ENCODE results near the gene HK3. TPM values are rescaled to one million over a fixed set of nuclear protein-coding genes. Genes with fewer than 3 reads are reported as not detected.

The HK3 gene
- under 1 TPM; 0.46 to 0.81 TPM for total RNA-seq

GRCh38 chr5:176899296-176899891, at the start of gene HK3:
Gene HK3, minus strand, starts transcription at chr5:176899346. Its CDS starts 3,187 bp downstream, at chr5:176896159.
- Mint-ChIP-seq H3K36me3 (ENCODE audit: insufficient read depth in 2 of 2) (peaks cover 2 to 11% of the 10 kb centered on the region in 2 donors), H3K9me3 (no peaks in the 10 kb centered on the region), H3K27ac (no peak within 1 kb of the TSS), H3K27me3 (ENCODE audit: low read depth) (peaks cover 11% of the 10 kb centered on the region), H3K4me3 (no peak within 1 kb of the TSS), H3K4me1 (ENCODE audit: low read depth) (peaks cover 49% of the 10 kb centered on the region)
- ATAC-seq (replicated peaks in 1 of 2) (no peak), DNase-seq (no peak)

GRCh38 chr5:176948458-176948857, 49.3 kb upstream of the HK3 start:
- H3K36me3 Mint-ChIP-seq (ENCODE audit: insufficient read depth in 2 of 2): peaks cover 3 to 16% of the 10 kb centered on the region in 2 donors
- H3K27me3 Mint-ChIP-seq (ENCODE audit: low read depth): no peaks in the 10 kb centered on the region
- DNase-seq (no peak), ATAC-seq (replicated peaks in 1 of 2) (no peak)
- H3K4me3 Mint-ChIP-seq: no peak overlapping the region
- no peaks in the 10 kb centered on the region for H3K9me3 Mint-ChIP-seq
- peak overlapping the region; percentile 45 for H3K27ac Mint-ChIP-seq
- H3K4me1 Mint-ChIP-seq (ENCODE audit: low read depth): no peaks in the 10 kb centered on the region

- H3K27me3 Mint-ChIP-seq (ENCODE audit: low read depth): no peaks in the 10 kb centered on the region
- no peaks in the 10 kb centered on the region for H3K4me1 Mint-ChIP-seq (ENCODE audit: low read depth)
- ATAC-seq (replicated peaks in 1 of 2) (no peak), DNase-seq (no peak)
- H3K27ac Mint-ChIP-seq: no peak overlapping the region
- no peaks in the 10 kb centered on the region for H3K9me3 Mint-ChIP-seq
- H3K36me3 Mint-ChIP-seq (ENCODE audit: insufficient read depth in 2 of 2): peaks cover 6 to 20% of the 10 kb centered on the region in 2 donors
- H3K4me3 Mint-ChIP-seq: no peak overlapping the region
Measured at GRCh38 chr5:176947847-176948246, 48.7 kb upstream of the HK3 start.

DNA sequence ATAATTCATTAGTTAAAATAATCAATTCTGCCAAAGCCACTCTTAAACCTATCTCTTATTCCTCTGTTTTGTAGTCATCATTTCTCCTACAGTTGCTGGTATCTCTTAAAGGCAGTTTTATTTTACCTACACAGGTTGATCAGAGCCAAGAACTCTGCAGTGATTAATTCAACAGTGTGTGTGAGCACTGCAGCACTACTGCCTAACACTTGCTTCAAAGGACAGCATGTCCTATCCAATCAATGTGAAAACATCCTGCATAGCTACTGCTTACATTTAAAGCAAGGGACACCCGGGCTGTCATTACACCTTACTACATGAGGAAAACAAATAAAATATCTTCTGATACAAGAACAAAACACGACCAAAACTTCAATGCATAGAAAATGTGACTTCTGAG, 45.1 kb upstream of the HK3 start:
- no peak for DNase-seq
- ATAC-seq (replicated peaks in 1 of 2): peak in 1 of 2 donors; percentile 37
- Mint-ChIP-seq H3K27me3 (ENCODE audit: low read depth) (no peaks in the 10 kb centered on the region), H3K4me1 (ENCODE audit: low read depth) (no peaks in the 10 kb centered on the region), H3K27ac (peak overlapping the region; percentile 58), H3K4me3 (peak overlapping the region in 1 of 2 donors; percentile 11), H3K9me3 (no peaks in the 10 kb centered on the region), H3K36me3 (ENCODE audit: insufficient read depth in 2 of 2) (peaks cover 6 to 22% of the 10 kb centered on the region in 2 donors)

DNA sequence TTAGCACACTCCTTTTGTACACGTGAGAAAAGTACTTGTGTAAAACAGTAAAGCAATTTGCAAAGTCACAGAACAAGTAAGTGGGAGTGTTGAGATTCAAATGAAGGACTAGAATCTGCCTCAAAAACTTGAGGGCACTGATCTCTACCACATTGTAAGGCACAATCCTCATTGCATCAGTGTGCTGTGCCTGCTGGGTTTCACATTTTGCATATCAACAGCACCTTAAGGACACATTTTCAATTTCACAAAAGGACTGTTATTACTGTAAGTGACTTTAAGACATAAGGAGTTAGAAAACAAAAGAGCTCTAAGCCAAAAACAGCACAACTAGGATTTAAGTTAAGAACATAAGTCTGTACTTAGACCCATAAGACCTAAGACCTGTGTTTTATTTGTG, 44.7 kb upstream of the HK3 start:
- H3K36me3 Mint-ChIP-seq (ENCODE audit: insufficient read depth in 2 of 2): peaks cover 6 to 22% of the 10 kb centered on the region in 2 donors
- H3K4me3 Mint-ChIP-seq: peak overlapping the region in 1 of 2 donors; percentile 11
- no peaks in the 10 kb centered on the region for H3K9me3 Mint-ChIP-seq
- DNase-seq (no peak), ATAC-seq (replicated peaks in 1 of 2) (peak in 1 of 2 donors; percentile 83)
- H3K27ac Mint-ChIP-seq: peak overlapping the region; percentile 58
- no peaks in the 10 kb centered on the region for H3K27me3 Mint-ChIP-seq (ENCODE audit: low read depth)
- H3K4me1 Mint-ChIP-seq (ENCODE audit: low read depth): no peaks in the 10 kb centered on the region

DNA sequence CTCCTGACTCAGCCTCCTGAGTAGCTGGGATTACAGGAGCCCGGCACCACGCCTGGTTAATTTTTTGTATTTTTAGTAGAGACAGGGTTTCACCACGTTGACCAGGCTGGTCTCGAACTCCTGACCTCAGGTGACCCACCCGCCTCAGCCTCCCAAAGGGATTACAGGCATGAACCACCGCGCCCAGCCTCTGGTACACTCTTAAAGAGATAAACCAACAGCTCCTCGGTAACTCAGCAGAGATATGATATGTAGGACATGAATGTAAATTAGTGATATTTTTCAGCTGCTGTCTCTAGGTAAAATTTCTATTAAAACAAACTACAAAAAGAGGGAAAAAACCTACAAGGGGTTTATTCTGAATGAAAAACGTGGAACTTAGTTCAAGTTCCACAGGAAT, 42.8 kb upstream of the HK3 start:
- no peak for DNase-seq
- Mint-ChIP-seq H3K27ac (no peak overlapping the region), H3K9me3 (no peaks in the 10 kb centered on the region), H3K4me1 (ENCODE audit: low read depth) (no peaks in the 10 kb centered on the region), H3K27me3 (ENCODE audit: low read depth) (no peaks in the 10 kb centered on the region), H3K4me3 (no peak overlapping the region), H3K36me3 (ENCODE audit: insufficient read depth in 2 of 2) (peaks cover 3 to 20% of the 10 kb centered on the region in 2 donors)
- ATAC-seq (replicated peaks in 1 of 2): no peak

DNA sequence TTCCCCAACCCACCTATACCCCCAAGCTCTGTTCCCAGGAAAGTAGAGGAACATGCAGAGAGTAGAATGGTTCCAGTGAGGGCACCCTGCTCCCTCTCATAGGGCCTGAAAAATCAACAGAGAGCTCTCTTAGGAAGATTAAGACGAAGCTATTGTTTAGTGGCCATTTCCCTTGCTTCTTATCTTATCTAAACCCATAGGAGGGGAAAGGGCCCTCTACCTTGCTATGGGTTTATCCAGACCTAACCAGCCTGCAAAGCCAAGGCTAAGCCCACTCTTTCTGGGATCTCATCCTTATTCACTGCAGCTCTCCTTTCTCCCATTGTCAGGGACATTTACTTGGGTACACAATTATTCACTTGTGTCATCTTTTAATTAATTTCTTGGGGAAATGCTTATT, 39.3 kb upstream of the HK3 start:
- Mint-ChIP-seq H3K4me3 (no peak overlapping the region), H3K36me3 (ENCODE audit: insufficient read depth in 2 of 2) (peaks cover 3 to 22% of the 10 kb centered on the region in 2 donors), H3K27ac (no peak overlapping the region), H3K4me1 (ENCODE audit: low read depth) (peaks cover 21% of the 10 kb centered on the region), H3K27me3 (ENCODE audit: low read depth) (no peaks in the 10 kb centered on the region), H3K9me3 (no peaks in the 10 kb centered on the region)
- DNase-seq (no peak), ATAC-seq (replicated peaks in 1 of 2) (no peak)

- H3K9me3 Mint-ChIP-seq: no peaks in the 10 kb centered on the region
- H3K27me3 Mint-ChIP-seq (ENCODE audit: low read depth): no peaks in the 10 kb centered on the region
- no peak overlapping the region for H3K4me3 Mint-ChIP-seq
- peak in 1 of 2 donors; percentile 41 for ATAC-seq (replicated peaks in 1 of 2)
- H3K36me3 Mint-ChIP-seq (ENCODE audit: insufficient read depth in 2 of 2): peaks cover 0 to 7% of the 10 kb centered on the region in 2 donors
- peaks cover 24% of the 10 kb centered on the region for H3K4me1 Mint-ChIP-seq (ENCODE audit: low read depth)
- H3K27ac Mint-ChIP-seq: peak overlapping the region; percentile 17
- DNase-seq: no peak
Measured at GRCh38 chr5:176935017-176935416, 35.9 kb upstream of the HK3 start.

DNA sequence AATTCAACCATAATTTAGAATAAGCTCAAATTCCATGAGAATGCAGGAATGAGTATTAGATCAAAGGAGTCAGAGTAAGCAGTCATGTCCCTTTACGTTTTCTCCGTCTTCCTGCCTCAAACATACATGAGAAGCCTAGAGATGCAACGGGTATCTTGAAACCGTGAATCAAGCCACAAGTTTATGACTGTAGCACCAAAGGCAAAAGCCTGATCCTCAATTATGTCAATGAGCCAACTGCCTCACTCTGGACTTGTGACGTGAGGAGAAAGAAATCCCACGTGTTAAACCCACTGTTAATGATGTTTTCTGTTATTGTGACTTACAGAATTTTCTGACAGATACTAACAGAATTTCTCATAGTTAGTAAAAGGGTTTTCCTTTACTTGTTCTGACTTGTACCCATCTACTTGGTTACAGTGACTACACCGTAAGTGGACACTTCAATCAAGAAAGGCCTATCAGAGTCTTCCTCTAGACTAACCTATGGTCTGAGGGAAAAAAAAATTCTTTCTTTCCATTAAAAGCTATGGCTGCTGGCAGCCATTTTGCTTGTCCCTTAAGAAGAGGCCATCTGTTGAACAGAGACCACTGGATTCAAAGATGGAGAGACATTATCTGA, 35.3 kb upstream of the HK3 start:
- Mint-ChIP-seq H3K4me3 (no peak overlapping the region), H3K27me3 (ENCODE audit: low read depth) (no peaks in the 10 kb centered on the region), H3K36me3 (ENCODE audit: insufficient read depth in 2 of 2) (peaks cover 0 to 6% of the 10 kb centered on the region in 2 donors), H3K9me3 (no peaks in the 10 kb centered on the region), H3K4me1 (ENCODE audit: low read depth) (peaks cover 26% of the 10 kb centered on the region), H3K27ac (no peak overlapping the region)
- DNase-seq (no peak), ATAC-seq (replicated peaks in 1 of 2) (peak; percentile 24 to 67)

DNA sequence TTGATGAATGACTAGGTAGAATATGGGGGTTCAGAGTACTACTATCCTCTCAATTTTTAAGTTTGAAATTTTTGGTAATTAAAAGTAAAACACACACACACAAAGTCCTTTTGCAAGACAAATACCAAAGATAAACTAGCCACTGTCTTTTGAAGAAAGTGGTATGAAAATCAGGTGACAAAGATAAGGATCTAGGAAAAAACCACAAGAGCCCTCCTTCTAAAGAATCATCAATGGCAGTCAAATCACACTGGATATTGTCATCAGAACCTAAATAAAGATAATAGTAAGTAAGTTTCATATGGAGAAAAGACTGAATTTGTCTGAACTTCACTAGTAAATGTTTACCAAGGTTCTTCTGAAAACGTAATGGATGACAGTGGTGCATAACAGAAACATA, 30.5 kb upstream of the HK3 start:
- H3K27me3 Mint-ChIP-seq (ENCODE audit: low read depth): no peaks in the 10 kb centered on the region
- ATAC-seq (replicated peaks in 1 of 2): no peak
- no peak overlapping the region for H3K27ac Mint-ChIP-seq
- H3K9me3 Mint-ChIP-seq: no peaks in the 10 kb centered on the region
- H3K4me1 Mint-ChIP-seq (ENCODE audit: low read depth): peaks cover 6% of the 10 kb centered on the region
- DNase-seq: no peak
- H3K36me3 Mint-ChIP-seq (ENCODE audit: insufficient read depth in 2 of 2): peaks cover 0 to 4% of the 10 kb centered on the region in 2 donors
- no peak overlapping the region for H3K4me3 Mint-ChIP-seq

GRCh38 chr5:176927562-176927961, 28.4 kb upstream of the HK3 start:
- Mint-ChIP-seq H3K36me3 (ENCODE audit: insufficient read depth in 2 of 2) (peaks cover 0 to 6% of the 10 kb centered on the region in 2 donors), H3K27me3 (ENCODE audit: low read depth) (no peaks in the 10 kb centered on the region)

DNA sequence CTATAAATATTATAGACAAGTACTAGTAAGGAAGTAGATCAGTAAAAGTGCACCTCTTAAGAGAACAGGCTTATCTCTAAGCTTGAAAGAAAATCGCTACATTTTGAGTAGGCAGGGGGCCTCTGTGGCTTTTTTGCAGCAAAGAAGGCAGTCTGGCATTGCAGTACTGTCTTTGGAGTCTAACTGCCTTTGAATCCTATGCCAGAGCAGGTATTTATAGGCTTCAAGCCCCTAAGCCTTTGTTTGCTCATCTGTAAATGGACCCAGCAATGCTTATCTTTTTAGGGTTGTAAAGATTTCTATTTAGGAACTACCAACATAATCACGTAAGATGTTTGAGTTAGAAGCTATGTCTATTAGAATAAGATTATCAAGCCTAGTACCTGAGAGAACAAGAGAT, 23.7 kb upstream of the HK3 start:
- Mint-ChIP-seq H3K27me3 (ENCODE audit: low read depth) (no peaks in the 10 kb centered on the region), H3K27ac (peak overlapping the region; percentile 63), H3K4me3 (no peak overlapping the region), H3K4me1 (ENCODE audit: low read depth) (peaks cover 7% of the 10 kb centered on the region), H3K36me3 (ENCODE audit: insufficient read depth in 2 of 2) (peaks cover 0 to 15% of the 10 kb centered on the region in 2 donors), H3K9me3 (no peaks in the 10 kb centered on the region)
- DNase-seq (no peak), ATAC-seq (replicated peaks in 1 of 2) (no peak)

More at GRCh38 chr5:176927562-176927961, 28.4 kb upstream of the HK3 start:
- H3K4me1 Mint-ChIP-seq (ENCODE audit: low read depth): peaks cover 5% of the 10 kb centered on the region
- no peak for ATAC-seq (replicated peaks in 1 of 2)
- no peak overlapping the region for H3K27ac Mint-ChIP-seq
- no peaks in the 10 kb centered on the region for H3K9me3 Mint-ChIP-seq
- DNase-seq: no peak
- no peak overlapping the region for H3K4me3 Mint-ChIP-seq

- Mint-ChIP-seq H3K4me1 (ENCODE audit: low read depth) (peaks cover 10% of the 10 kb centered on the region), H3K27me3 (ENCODE audit: low read depth) (no peaks in the 10 kb centered on the region), H3K9me3 (no peaks in the 10 kb centered on the region), H3K27ac (peak overlapping the region; percentile 63), H3K36me3 (ENCODE audit: insufficient read depth in 2 of 2) (peaks cover 0 to 15% of the 10 kb centered on the region in 2 donors), H3K4me3 (no peak overlapping the region)
- DNase-seq: no peak
- ATAC-seq (replicated peaks in 1 of 2): no peak
Measured at GRCh38 chr5:176921714-176922113, 22.6 kb upstream of the HK3 start.

DNA sequence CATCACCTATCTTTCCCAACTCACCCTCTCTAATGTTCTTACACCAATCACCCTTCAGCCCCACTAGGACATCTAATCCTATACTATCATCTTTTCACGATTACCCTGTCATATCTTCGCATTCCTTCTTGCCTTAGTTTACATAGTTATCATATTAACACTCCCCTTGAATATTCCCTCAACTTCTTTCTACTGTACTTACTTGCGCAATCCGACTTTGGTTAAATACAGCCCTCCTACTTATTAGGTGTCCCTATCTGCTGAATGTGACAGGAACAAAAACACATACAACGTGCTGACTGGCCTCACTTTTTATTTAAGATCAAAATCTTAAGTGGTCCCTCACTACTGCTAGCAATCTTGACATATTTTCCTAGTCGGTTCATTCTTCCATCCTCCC, 19.5 kb upstream of the HK3 start:
- no peak for ATAC-seq (replicated peaks in 1 of 2)
- H3K27ac Mint-ChIP-seq: no peak overlapping the region
- peaks cover 0 to 16% of the 10 kb centered on the region in 2 donors for H3K36me3 Mint-ChIP-seq (ENCODE audit: insufficient read depth in 2 of 2)
- DNase-seq: no peak
- H3K9me3 Mint-ChIP-seq: no peaks in the 10 kb centered on the region
- H3K27me3 Mint-ChIP-seq (ENCODE audit: low read depth): no peaks in the 10 kb centered on the region
- peaks cover 12% of the 10 kb centered on the region for H3K4me1 Mint-ChIP-seq (ENCODE audit: low read depth)
- H3K4me3 Mint-ChIP-seq: no peak overlapping the region

Data from activated T-cell treated with anti-CD3 and anti-CD28 coated beads, Interleukin-2, amount 50 U/mL, for 72 hours (primary cell).